Astrocyte (in vitro differentiated cells and primary cell): ENCODE data around the gene MICAL2.

ENCODE experiments used
- EZH2 ChIP-seq: IDR thresholded peaks from 2 replicates; pipeline ENCODE4 v1.6.1; 2012; ENCODE audit warnings: mild to moderate bottlenecking, low read length, inconsistent platforms; ENCODE audit not compliant: insufficient read depth
- TF ChIP-seq, protein P1 (sequence below): IDR thresholded peaks from 2 replicates; pipeline ENCODE4 v1.5.1; 2011; ENCODE audit warnings: low read depth, mild to moderate bottlenecking, inconsistent platforms, low read length, moderate library complexity; ENCODE audit not compliant: insufficient read depth

DNA sequence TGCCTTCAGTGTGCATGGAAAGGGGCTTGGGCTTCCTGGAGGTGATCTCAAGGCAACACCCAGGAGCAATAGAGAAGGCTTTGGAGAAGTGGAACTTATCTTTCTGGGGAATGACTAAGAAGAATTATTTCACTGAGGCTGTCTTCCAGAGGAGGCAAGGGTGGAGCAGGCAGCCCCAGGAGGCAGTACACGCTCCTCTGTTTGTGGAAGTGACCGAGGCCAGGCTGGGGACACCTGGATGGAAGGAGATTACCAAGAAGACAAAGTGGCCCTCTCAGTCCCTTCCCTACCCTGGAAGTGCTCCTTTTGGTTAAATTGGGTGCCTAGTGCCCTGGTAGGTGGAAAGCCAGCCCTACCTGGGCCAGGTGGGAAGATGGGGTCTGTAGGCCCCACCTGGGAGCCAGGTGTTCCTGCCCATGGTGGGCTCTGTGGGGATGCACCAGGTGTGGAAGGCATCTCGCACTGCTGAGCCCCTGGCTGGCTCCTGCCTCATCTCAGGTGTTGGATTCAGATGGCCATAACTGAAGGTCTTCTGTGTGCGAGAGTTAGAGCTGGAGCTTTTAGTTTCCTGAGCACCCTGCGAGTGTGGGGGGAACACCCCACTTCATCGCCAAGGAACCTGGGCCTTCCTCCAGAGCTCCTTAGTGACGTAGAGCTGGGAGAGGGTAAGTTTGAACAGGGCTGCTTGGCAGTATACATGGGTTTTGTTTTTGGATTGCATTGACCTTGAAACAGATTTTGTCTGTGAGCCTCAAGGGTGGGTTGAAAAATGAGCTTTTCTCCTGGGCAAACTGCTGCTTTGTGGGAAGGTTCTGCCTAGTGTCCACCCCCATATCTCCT, 46.1 kb downstream of the MICAL2 start:
- TF ChIP-seq, protein P1, sequence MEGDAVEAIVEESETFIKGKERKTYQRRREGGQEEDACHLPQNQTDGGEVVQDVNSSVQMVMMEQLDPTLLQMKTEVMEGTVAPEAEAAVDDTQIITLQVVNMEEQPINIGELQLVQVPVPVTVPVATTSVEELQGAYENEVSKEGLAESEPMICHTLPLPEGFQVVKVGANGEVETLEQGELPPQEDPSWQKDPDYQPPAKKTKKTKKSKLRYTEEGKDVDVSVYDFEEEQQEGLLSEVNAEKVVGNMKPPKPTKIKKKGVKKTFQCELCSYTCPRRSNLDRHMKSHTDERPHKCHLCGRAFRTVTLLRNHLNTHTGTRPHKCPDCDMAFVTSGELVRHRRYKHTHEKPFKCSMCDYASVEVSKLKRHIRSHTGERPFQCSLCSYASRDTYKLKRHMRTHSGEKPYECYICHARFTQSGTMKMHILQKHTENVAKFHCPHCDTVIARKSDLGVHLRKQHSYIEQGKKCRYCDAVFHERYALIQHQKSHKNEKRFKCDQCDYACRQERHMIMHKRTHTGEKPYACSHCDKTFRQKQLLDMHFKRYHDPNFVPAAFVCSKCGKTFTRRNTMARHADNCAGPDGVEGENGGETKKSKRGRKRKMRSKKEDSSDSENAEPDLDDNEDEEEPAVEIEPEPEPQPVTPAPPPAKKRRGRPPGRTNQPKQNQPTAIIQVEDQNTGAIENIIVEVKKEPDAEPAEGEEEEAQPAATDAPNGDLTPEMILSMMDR = no peak
- no peak for TF ChIP-seq EZH2
